ENCODE results near the gene HBG2. TPM values are rescaled to one million over a fixed set of nuclear protein-coding genes. Genes with fewer than 3 reads are reported as not detected.
A peak's percentile ranks its signal among the peaks of the same experiment; 100 is the strongest.

HBG2 gene
- total and polyA plus RNA-seq, 8 donors: 10.6 TPM; not detected in 7

- no peaks in the 10 kb centered on the region for H3K9me3 ChIP-seq
- H3K4me3 ChIP-seq: no peak overlapping the region
- no peak for ATAC-seq
- DNase-seq: no peak
- H3K36me3 ChIP-seq: no peaks in the 10 kb centered on the region
- 76 to 79% methylated on average over 2 of the region's 2 CpGs for WGBS, 2 donors
- no peaks in the 10 kb centered on the region for H3K4me1 ChIP-seq
- H3K27me3 ChIP-seq: no peaks in the 10 kb centered on the region
- no peak for FAIRE-seq
- intact Hi-C loops (cut with DNase I): no loop called here
- no peak overlapping the region for H3K27ac ChIP-seq
- no peak for TF ChIP-seq CTCF (IDR thresholded peaks at IDR 0.05)
These were observed 28.0 kb upstream of the HBG2 start for GRCh38 chr11:5282628-5283027.

- H3K27me3 ChIP-seq: no peaks in the 10 kb centered on the region
- no peak for DNase-seq
- H3K9me3 ChIP-seq: no peaks in the 10 kb centered on the region
- no peak for TF ChIP-seq CTCF (IDR thresholded peaks at IDR 0.05)
- intact Hi-C loops (cut with DNase I): no loop called here
- no peaks in the 10 kb centered on the region for H3K4me1 ChIP-seq
- no peak overlapping the region for H3K4me3 ChIP-seq
- no peak overlapping the region for H3K27ac ChIP-seq
- H3K36me3 ChIP-seq: no peaks in the 10 kb centered on the region
- FAIRE-seq: no peak
- ATAC-seq: no peak
These were observed 27.0 kb upstream of the HBG2 start for GRCh38 chr11:5281596-5281995.

- intact Hi-C loops (cut with DNase I): no loop called here
- 53 to 68% methylated on average over 3 of the region's 3 CpGs for WGBS, 2 donors
These were observed 26.1 kb upstream of the HBG2 start for GRCh38 chr11:5280582-5281102.

GRCh38 chr11:5279471-5280090 is 25.0 kb upstream of the HBG2 start:
- TF ChIP-seq CTCF (IDR thresholded peaks at IDR 0.05): no peak
- intact Hi-C loops (cut with DNase I): no loop called here
- FAIRE-seq: no peak
- H3K4me1 ChIP-seq: no peaks in the 10 kb centered on the region
- H3K27me3 ChIP-seq: no peaks in the 10 kb centered on the region
- WGBS, 2 donors: 72% methylated on average over 4 of the region's 4 CpGs
- H3K36me3 ChIP-seq: no peaks in the 10 kb centered on the region
- H3K9me3 ChIP-seq: no peaks in the 10 kb centered on the region
- no peak for DNase-seq
- H3K27ac ChIP-seq: no peak overlapping the region
- no peak overlapping the region for H3K4me3 ChIP-seq
- no peak for ATAC-seq

More at GRCh38 chr11:5280582-5281102, 26.1 kb upstream of the HBG2 start:
- H3K9me3 ChIP-seq: no peaks in the 10 kb centered on the region
- H3K4me1 ChIP-seq: no peaks in the 10 kb centered on the region
- no peak overlapping the region for H3K4me3 ChIP-seq
- DNase-seq (peak in 2 of 6 donors; percentile 4 to 19), FAIRE-seq (no peak), ATAC-seq (peak in 3 of 4 donors; percentile 51 to 63 (median 53))
- H3K27me3 ChIP-seq: no peaks in the 10 kb centered on the region
- H3K36me3 ChIP-seq: no peaks in the 10 kb centered on the region
- no peak overlapping the region for H3K27ac ChIP-seq
- TF ChIP-seq CTCF (IDR thresholded peaks at IDR 0.05): no peak

- ATAC-seq: no peak
- H3K27me3 ChIP-seq: no peaks in the 10 kb centered on the region
- no peak overlapping the region for H3K27ac ChIP-seq
- no peaks in the 10 kb centered on the region for H3K9me3 ChIP-seq
- no peak for DNase-seq
- WGBS, 2 donors: 65 to 75% methylated on average over 1 of the region's 1 CpG
- intact Hi-C loops (cut with DNase I): no loop called here
- H3K4me3 ChIP-seq: no peak overlapping the region
- H3K4me1 ChIP-seq: no peaks in the 10 kb centered on the region
- no peak for TF ChIP-seq CTCF (IDR thresholded peaks at IDR 0.05)
- FAIRE-seq: no peak
- H3K36me3 ChIP-seq: no peaks in the 10 kb centered on the region
These were observed 23.3 kb upstream of the HBG2 start for GRCh38 chr11:5277807-5278382.
